Measurements from ENCODE around the gene CBLN3.

CBLN3 gene

DNA sequence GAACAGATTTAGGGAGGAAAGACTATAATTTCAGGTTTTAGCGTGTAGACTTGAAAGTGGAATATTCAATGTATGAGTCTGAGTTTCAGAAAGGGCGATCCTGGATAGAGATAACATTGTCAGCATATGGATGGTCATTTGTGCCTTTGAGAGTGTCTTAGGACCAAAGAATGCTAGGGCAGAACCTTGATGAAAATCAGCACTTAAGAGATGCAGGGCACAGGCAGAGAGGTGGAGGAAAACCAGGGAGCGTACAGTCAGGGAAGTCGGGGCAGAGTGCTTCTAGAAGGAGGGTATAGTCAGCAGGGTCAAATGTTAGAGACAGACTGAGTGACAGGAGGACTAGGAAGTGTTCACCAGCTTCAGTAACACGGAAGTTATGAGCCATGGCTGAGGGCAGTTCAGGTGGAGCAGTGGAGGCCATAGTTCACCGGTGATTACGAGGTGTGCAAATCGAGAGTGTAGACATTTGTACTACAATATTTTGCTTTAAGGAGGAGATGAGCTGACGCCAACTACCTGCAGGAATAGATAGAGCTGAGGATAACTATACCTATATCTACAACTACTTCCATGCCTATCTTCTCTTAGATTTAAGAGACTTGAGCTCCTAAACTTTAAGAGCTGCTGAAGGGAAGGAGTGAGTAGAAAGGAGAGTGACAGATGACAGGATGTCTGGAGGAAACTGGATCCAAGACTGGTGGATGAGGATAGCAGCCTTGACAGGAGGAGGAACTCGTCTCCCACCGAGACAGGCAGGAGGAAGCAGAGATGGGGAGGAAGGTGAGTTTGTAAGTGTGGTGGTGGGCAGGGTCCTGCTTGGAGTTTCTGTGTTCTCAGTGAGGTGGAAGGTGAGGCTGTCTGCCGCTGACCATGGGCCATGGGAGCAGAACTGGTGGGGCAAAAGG is 6.5 kb downstream of the CBLN3 start:
- TF ChIP-seq, protein P1, sequence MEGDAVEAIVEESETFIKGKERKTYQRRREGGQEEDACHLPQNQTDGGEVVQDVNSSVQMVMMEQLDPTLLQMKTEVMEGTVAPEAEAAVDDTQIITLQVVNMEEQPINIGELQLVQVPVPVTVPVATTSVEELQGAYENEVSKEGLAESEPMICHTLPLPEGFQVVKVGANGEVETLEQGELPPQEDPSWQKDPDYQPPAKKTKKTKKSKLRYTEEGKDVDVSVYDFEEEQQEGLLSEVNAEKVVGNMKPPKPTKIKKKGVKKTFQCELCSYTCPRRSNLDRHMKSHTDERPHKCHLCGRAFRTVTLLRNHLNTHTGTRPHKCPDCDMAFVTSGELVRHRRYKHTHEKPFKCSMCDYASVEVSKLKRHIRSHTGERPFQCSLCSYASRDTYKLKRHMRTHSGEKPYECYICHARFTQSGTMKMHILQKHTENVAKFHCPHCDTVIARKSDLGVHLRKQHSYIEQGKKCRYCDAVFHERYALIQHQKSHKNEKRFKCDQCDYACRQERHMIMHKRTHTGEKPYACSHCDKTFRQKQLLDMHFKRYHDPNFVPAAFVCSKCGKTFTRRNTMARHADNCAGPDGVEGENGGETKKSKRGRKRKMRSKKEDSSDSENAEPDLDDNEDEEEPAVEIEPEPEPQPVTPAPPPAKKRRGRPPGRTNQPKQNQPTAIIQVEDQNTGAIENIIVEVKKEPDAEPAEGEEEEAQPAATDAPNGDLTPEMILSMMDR (IDR thresholded peaks at IDR 0.05) = no peak
- Histone ChIP-seq H3K4me3 (ENCODE audit: low read depth in 1 of 2, low read length in 1 of 2) (no peak overlapping the region), H3K27me3 (peaks cover 15% of the 10 kb centered on the region), H3K9me3 (no peaks in the 10 kb centered on the region), H3K36me3 (no peaks in the 10 kb centered on the region), H3K4me1 (ENCODE audit: control insufficient read depth in 1 of 2, insufficient read depth in 1 of 2, low read depth in 1 of 2, low read length in 1 of 2) (peaks cover 15 to 18% of the 10 kb centered on the region in 2 experiments), H3K27ac (no peak overlapping the region)

DNA sequence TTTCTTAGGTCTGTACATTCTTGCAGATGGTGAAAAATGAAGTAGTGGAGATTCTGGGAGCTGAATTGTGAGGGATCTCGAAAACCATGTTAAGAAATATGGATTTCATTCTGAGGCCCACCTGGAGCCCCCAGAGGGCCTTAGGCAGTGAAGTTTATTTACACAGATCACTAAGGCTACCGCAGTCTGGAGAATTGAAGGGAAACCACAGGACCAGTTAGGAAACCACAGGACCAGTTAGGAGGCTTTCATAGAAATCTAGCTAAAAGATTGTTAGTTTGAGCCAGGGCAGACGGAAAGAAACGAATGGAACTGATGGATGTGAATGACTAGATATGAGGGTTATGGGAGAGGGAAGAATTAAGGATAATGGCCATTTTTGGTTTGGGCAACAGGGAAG is 7.2 kb downstream of the CBLN3 start:
- TF ChIP-seq, protein P1 (IDR thresholded peaks at IDR 0.05) = no peak
- H3K36me3 ChIP-seq = no peaks in the 10 kb centered on the region
- no peaks in the 10 kb centered on the region for H3K9me3 ChIP-seq
- peaks cover 17% of the 10 kb centered on the region for H3K27me3 ChIP-seq
- peaks cover 9 to 14% of the 10 kb centered on the region in 2 experiments for H3K4me1 ChIP-seq (ENCODE audit: control insufficient read depth in 1 of 2, insufficient read depth in 1 of 2, low read depth in 1 of 2, low read length in 1 of 2)
- no peak overlapping the region for H3K27ac ChIP-seq
- no peak overlapping the region for H3K4me3 ChIP-seq (ENCODE audit: low read depth in 1 of 2, low read length in 1 of 2)

DNA sequence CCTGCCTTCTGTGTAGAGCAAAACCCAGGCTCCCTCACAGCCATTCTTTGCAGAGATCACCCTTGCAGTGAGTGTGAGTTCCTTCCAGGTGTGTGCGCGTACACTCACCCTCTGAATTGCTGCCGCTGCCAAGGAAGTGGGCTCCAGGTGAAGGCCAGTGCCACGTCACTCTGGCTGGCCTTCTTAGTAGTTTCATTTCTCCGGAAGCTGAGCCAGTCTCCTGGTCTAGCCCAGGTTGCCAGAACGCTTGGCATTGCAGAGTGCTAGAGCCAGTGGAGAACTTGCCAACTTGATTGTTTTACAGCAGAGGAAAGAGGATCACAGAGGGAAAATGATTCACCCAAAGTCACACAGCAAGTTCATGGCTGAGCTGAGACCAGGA is 11.0 kb downstream of the CBLN3 start:
- H3K27ac ChIP-seq = no peak overlapping the region
- H3K4me1 ChIP-seq (ENCODE audit: control insufficient read depth in 1 of 2, insufficient read depth in 1 of 2, low read depth in 1 of 2, low read length in 1 of 2) = peaks cover 0 to 4% of the 10 kb centered on the region in 2 experiments
- TF ChIP-seq, protein P1 (IDR thresholded peaks at IDR 0.05) = no peak
- no peaks in the 10 kb centered on the region for H3K9me3 ChIP-seq
- no peak overlapping the region for H3K4me3 ChIP-seq (ENCODE audit: low read depth in 1 of 2, low read length in 1 of 2)
- no peaks in the 10 kb centered on the region for H3K36me3 ChIP-seq
- peaks cover 17% of the 10 kb centered on the region for H3K27me3 ChIP-seq

DNA sequence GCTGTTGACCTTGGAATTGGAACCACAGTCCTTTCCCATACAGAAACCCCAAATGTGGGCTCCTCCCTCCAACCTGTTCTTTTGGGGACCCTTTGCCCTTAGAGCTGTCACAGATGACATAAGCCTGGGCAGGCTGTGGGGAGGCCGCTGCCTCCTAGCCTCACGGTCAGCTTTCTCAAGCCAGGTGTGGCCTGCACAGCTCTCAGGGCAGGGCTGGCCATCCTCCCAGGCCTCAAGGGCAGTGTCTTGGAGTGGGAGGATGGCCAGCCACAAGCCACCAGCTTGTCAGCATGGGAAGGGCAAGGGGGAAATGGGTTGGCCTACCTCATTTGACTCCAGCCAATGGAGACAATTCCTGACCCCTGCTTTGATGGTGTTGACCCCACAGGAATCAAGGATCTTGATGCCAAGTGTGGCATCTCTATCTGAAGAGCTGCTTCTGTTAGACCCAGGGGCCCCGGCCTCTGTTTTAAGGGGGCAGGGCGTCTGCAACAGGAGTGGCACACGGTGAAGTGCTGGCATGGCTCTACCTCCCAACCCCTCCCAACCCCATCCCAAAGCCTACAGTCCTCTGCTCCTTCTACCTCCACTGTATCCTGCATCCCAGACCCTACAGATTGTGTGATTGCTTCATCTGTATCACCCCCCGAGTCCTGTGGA is 11.5 kb downstream of the CBLN3 start:
- Histone ChIP-seq H3K27ac (no peak overlapping the region), H3K36me3 (no peaks in the 10 kb centered on the region), H3K9me3 (no peaks in the 10 kb centered on the region), H3K27me3 (peaks cover 17% of the 10 kb centered on the region), H3K4me3 (ENCODE audit: low read depth in 1 of 2, low read length in 1 of 2) (no peak overlapping the region), H3K4me1 (ENCODE audit: control insufficient read depth in 1 of 2, insufficient read depth in 1 of 2, low read depth in 1 of 2, low read length in 1 of 2) (peaks cover 0 to 4% of the 10 kb centered on the region in 2 experiments)
- TF ChIP-seq, protein P1 (IDR thresholded peaks at IDR 0.05) = no peak

DNA sequence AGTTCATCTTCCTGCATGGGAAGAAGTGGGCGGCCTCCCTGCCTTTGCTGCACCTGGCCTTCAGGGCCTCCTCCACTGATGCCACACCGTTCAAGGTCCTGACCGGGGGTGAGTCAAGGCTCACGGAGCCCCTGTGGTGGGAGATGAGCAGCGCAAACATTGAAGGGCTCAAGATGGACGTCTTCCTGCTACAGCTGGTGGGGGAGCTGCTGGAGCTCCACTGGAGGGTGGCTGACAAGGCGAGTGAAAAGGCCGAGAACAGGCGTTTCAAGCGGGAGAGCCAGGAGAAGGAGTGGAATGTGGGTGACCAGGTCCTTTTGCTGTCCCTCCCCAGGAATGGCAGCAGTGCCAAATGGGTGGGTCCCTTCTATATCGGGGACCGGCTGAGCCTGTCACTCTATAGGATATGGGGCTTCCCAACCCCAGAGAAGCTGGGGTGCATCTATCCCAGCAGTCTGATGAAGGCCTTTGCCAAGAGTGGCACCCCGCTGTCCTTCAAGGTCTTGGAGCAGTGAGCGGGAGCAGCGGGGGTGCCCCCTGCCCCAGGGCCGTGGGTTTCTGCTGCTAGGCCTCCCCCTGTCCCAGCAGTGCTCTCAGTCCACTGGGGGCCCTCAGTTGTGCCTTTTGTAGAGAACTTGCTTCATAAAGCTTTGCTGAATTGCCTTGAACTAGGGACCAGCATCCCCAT is 12.4 kb downstream of the CBLN3 start:
- TF ChIP-seq, protein P1 (IDR thresholded peaks at IDR 0.05) = no peak
- Histone ChIP-seq H3K27ac (no peak overlapping the region), H3K9me3 (no peaks in the 10 kb centered on the region), H3K4me1 (ENCODE audit: control insufficient read depth in 1 of 2, insufficient read depth in 1 of 2, low read depth in 1 of 2, low read length in 1 of 2) (no peaks in the 10 kb centered on the region), H3K36me3 (no peaks in the 10 kb centered on the region), H3K4me3 (ENCODE audit: low read depth in 1 of 2, low read length in 1 of 2) (no peak overlapping the region), H3K27me3 (peaks cover 17% of the 10 kb centered on the region)
